ENCODE results near the gene ADCY3.
A peak's percentile ranks its signal among the peaks of the same experiment; 100 is the strongest.

ADCY3 gene

DNA sequence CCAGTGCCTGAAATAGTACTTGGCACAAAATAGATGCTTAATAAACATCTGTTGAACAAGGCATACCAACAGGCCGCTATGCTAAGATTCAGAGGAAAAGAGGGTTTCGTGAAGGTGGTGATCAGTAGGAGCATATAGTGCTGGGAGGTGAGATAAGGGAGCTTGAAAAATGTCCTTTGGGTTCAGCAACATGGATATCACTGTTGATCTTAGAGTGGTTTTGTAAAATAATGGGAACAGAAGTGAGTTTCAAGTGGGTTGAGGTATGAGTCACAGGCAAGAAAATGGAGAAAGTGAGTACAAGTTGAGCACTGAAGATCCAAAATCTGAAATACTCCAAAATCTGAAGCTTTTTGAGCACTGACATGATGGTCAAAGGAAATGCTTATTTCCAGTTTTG lies 122.4 kb downstream of the ADCY3 start:
- Mint-ChIP-seq H3K4me3 (no peak overlapping the region), H3K27ac (no peak overlapping the region), H3K4me1 (peaks cover 20% of the 10 kb centered on the region), H3K9me3 (peaks cover 25% of the 10 kb centered on the region), H3K36me3 (ENCODE audit: low read depth) (peaks cover 67% of the 10 kb centered on the region), H3K27me3 (ENCODE audit: low read depth) (no peaks in the 10 kb centered on the region)
- TF ChIP-seq, protein P1, sequence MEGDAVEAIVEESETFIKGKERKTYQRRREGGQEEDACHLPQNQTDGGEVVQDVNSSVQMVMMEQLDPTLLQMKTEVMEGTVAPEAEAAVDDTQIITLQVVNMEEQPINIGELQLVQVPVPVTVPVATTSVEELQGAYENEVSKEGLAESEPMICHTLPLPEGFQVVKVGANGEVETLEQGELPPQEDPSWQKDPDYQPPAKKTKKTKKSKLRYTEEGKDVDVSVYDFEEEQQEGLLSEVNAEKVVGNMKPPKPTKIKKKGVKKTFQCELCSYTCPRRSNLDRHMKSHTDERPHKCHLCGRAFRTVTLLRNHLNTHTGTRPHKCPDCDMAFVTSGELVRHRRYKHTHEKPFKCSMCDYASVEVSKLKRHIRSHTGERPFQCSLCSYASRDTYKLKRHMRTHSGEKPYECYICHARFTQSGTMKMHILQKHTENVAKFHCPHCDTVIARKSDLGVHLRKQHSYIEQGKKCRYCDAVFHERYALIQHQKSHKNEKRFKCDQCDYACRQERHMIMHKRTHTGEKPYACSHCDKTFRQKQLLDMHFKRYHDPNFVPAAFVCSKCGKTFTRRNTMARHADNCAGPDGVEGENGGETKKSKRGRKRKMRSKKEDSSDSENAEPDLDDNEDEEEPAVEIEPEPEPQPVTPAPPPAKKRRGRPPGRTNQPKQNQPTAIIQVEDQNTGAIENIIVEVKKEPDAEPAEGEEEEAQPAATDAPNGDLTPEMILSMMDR (IDR thresholded peaks at IDR 0.05; ENCODE audit: unreplicated experiment in 3 of 3), result no peak

DNA sequence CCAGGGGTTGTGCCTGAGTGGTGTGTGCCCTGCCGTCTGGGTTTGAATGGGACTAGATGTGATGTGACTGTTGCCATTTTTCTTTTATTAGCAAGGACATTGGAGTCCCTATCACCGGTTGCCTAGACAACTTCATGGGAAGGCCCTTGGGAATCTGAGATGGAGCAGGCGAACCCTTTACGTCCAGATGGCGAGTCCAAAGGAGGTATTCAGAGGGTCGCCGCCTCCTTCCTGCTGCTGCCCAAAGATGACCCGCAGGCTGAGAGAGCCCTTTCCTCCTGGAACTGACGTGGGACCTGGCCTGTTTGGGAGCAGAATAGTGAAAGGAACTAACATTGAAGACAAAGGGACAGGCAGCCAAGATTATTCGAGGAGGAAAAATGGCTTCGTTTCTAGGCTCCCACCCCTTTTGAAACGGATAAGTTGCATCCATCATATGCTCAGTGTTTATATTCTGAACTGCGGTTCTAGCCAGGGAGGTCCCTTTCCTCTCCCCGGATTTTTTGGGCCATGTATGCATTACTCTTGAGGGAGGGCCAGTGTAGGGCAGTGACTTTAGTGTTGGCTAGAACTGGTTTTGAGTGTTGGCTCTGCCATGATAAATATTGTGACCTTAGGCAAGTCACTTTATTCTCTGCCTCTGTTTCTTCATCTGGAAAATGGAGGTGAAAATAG lies 126.1 kb downstream of the ADCY3 start:
- Mint-ChIP-seq H3K9me3 (peaks cover 12% of the 10 kb centered on the region), H3K27ac (peak overlapping the region; percentile 100), H3K27me3 (ENCODE audit: low read depth) (no peaks in the 10 kb centered on the region), H3K4me3 (peak overlapping the region; percentile 97 to 100 (median 97)), H3K4me1 (peaks cover 26% of the 10 kb centered on the region), H3K36me3 (ENCODE audit: low read depth) (peaks cover 38% of the 10 kb centered on the region)
- TF ChIP-seq, protein P1 (IDR thresholded peaks at IDR 0.05; ENCODE audit: unreplicated experiment in 3 of 3), result no peak

DNA sequence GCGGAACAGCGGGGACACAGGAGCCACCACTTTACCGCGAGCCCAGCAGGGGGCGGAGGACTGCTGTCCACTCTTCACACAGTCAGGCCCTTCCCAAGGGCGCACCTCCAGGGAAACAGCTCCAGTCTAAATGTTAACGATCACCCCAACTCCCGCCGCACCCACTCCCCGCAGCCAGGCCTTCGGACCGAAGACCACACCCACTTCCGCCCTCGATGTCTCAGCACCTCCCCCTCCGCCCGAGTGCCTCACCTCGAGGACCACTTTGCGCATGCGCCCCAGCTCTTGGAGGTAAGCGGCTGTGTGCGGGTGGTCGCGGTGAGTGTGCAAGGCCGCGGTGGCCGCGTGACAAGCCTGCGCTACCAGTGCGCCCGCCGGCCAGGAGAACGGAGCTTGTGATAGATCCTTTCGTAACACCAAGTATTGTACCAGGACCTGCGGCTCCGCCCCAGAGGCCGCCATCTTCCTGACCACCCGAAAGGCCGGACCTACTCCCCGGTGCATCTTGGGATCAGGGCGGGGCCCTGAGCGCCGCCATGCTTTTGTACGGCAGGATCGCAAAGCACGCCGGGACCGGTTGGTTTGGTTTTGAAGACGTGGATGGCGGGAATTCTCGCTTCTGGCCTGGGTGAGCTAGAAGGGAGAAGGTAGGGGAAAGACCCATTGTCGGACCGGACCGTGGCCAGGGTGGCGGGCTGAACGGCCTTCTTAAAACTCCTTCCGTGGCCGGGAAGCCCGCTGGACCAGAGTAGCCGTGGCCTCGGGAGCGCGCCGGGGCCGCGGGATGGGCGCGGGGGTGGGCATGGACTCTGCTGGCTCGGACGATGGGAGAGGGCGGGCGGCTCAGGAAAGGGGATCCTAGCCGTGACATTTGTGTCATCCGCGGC lies 126.9 kb downstream of the ADCY3 start, which contains the start of the genes CENPO and PTRHD1:
CENPO (plus strand) TSS at position 552 of the 887 bp plus-strand sequence. CDS start 495 bp downstream, outside the sequence.
PTRHD1 (minus strand) TSS at position 518 of the 887 bp plus-strand sequence; CDS start at position 504, 14 bp downstream.
- Mint-ChIP-seq H3K4me3 (peak within 1 kb of the TSS; percentile 97 to 100 (median 97)), H3K4me1 (peaks cover 29% of the 10 kb centered on the region), H3K36me3 (ENCODE audit: low read depth) (peaks cover 34% of the 10 kb centered on the region), H3K27me3 (ENCODE audit: low read depth) (no peaks in the 10 kb centered on the region), H3K9me3 (peaks cover 8% of the 10 kb centered on the region), H3K27ac (peak within 1 kb of the TSS; percentile 100)
- TF ChIP-seq, protein P1 (IDR thresholded peaks at IDR 0.05; ENCODE audit: unreplicated experiment in 3 of 3), result peak; percentile 45 to 68 (median 51)

DNA sequence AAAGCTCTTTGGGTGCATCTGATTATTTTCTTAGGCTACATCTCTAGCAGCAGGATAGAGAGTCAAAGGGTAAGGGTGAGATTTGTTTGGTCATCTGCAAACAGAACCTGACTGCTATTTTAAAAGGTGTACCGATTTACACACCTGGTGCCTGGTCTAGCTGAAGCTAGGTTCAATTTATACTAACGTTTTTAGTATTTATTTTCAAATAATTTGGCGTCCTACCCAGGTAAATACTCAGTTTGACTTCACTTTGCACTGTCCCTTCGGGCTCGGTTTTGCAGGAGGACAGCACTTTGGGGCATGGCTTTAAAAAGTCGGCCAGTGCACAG lies 127.5 kb downstream of the ADCY3 start:
- TF ChIP-seq, protein P1 (IDR thresholded peaks at IDR 0.05; ENCODE audit: unreplicated experiment in 3 of 3), result no peak
- peaks cover 31% of the 10 kb centered on the region for H3K4me1 Mint-ChIP-seq
- H3K9me3 Mint-ChIP-seq, result peaks cover 4% of the 10 kb centered on the region

DNA sequence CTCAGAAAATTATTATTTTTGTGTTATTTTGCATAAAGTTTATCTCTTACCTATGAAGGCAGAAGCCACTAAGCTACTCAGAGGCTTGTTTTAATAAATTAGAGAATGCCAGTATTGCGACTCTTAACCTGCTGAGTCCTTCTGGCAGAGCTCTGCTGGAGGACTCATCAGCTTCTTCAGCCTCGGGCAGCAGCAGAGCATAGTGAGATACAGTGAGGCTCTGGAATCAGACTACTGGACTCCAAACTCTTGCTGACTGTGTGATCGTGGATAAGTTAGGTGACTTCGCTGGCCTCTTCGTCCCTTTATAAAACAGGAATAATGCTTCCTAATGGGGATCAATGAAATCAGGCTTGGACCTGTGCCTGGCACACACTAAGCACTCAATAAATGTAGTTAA lies 128.6 kb downstream of the ADCY3 start:
- no peaks in the 10 kb centered on the region for H3K9me3 Mint-ChIP-seq
- TF ChIP-seq, protein P1 (IDR thresholded peaks at IDR 0.05; ENCODE audit: unreplicated experiment in 3 of 3), result no peak
- peaks cover 33% of the 10 kb centered on the region for H3K4me1 Mint-ChIP-seq
- H3K27ac Mint-ChIP-seq, result peak overlapping the region in 1 of 3 experiments; percentile 50
- no peaks in the 10 kb centered on the region for H3K27me3 Mint-ChIP-seq (ENCODE audit: low read depth)
- peaks cover 17% of the 10 kb centered on the region for H3K36me3 Mint-ChIP-seq (ENCODE audit: low read depth)
- no peak overlapping the region for H3K4me3 Mint-ChIP-seq

More for the DNA sequence above, 127.5 kb downstream of the ADCY3 start:
- peak overlapping the region; percentile 97 to 100 (median 97) for H3K4me3 Mint-ChIP-seq
- H3K27ac Mint-ChIP-seq, result peak overlapping the region; percentile 100
- peaks cover 28% of the 10 kb centered on the region for H3K36me3 Mint-ChIP-seq (ENCODE audit: low read depth)
- no peaks in the 10 kb centered on the region for H3K27me3 Mint-ChIP-seq (ENCODE audit: low read depth)

Measured in nephron (organoid).